GM04503 (cell line): Measurements from ENCODE around the gene PYCR2.

Experiments used
- DNase-seq: peaks from one replicate; pipeline ENCODE4 v3.0.0-alpha.2; 2012; ENCODE audit warnings: low read depth

The PYCR2 gene

GRCh38 chr1:225919906-225920305, 4.1 kb downstream of the PYCR2 start:
- DNase-seq, result peak; percentile 63

DNA sequence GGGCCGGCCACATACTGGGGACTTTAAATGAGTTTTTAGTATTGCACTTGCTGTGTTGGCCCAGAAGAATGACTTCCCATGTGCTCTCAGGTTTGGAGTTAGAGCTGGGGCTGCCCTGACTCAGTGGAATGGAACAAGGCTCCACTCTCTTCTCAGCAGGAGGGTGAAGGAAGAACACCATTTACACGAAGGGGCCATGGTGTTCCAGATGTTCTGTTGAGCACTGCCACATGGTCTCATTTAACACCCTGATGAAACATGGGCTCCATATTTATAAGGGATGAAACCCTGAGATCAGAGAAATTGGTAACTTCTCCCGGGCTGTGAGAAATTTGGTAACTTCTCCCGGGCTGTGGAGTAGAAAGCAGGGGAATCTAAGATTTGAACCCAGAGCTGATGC, 5.8 kb downstream of the PYCR2 start:
- no peak for DNase-seq

DNA sequence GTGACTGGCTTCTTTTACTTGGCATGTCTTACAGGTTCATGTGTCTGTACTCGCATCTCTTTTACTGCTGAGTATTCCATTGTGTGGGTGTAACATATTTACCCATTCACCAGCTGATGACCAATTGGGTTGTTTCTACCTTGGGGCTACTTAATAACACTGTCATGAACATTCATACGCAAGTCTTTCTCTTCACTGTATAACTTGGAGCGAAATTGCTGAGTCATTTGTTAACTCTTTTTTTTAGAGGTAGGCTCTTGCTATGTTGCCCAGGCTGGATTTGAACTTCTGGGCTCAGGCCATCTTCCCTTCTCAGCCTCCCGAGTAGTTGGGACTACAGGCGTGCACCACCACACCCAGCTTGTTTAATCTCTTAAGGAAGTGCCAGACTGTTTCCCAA, 6.5 kb downstream of the PYCR2 start:
- no peak for DNase-seq

DNA sequence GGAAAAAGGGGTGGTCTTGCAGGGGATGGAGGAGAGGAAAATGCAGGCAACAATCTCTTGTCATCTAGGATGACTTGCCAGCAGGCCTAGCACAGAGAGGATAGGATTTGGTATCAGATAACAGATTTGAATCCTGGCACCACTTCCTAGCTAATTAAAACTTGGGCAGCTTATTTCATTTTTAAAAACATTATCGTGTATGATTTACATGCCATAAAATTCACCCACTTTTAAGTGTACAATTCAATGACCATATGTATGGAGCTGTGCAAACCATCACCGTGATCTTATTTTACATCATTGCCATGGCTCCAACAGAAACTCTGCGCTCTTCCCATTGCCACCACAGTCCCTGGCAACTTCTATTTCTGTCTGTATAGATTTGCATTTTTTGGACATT, 6.9 kb downstream of the PYCR2 start:
- DNase-seq, result no peak

- no peak for DNase-seq
Measured at GRCh38 chr1:225915538-225915991, 8.5 kb downstream of the PYCR2 start.

DNA sequence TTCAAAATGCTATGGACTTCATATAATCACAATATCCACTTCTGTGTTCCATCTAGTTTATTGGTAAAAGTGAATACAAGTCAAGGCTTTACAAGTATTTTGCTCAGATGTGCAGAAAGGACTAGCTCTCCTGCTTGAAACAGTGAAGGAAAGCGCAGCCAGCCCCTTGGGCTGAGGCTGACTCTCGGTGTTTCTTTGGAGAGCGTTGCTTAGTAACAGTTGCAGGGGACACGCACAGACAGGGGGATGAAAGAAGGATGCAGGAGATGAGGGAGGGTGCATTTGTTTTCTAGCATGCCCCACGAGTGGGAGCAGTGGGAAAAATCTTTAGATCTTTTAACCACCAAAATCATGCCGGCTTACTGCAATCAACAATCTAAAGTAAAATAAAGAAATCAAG, 9.1 kb downstream of the PYCR2 start:
- no peak for DNase-seq

GRCh38 chr1:225914391-225914790, 9.7 kb downstream of the PYCR2 start:
- no peak for DNase-seq

DNA sequence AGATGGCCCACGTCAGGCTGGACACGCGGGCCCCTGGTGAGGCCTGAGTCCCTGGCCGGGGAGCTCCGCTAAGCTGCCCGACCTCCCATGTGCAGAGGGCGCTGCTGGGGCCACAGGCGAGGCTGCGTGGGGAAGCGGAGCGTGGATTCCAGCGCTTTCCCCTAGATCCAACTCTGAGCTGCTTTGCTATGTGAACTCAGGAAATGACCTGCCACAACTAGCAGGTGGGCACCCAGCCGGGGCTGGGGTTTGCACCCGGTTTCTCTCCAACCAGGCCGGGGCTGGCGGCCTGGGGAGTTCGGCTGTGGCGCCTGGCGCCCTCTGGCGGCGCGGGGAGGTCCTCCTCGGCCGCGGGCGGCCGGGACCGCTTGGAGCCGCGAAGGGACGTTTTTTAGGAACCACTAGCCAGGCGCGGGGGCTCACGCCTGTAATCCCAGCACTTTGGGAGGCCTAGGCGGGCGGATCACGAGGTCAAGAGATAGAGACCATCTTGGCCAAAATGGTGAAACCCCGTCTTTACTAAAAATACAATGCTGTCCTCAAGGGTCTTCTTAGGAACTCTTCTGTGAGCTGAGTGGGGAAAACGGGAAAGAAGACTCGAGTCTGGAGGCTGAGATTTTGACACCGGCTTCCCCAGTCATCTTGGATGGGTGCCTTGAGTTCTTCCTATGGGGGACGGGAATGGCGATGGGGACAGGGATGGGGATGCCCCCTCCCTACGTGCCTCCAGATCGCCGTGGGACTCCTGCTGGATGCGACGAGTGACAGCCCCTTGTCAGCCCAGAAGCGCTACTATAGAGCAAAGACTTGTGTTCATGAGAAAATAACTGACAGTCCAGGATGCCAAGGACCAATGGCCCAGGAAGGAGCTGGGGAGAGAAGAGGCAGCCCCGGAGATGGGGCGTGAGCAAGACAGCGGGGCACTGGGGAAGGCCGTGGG, 12.6 kb downstream of the PYCR2 start:
- DNase-seq, result no peak

DNA sequence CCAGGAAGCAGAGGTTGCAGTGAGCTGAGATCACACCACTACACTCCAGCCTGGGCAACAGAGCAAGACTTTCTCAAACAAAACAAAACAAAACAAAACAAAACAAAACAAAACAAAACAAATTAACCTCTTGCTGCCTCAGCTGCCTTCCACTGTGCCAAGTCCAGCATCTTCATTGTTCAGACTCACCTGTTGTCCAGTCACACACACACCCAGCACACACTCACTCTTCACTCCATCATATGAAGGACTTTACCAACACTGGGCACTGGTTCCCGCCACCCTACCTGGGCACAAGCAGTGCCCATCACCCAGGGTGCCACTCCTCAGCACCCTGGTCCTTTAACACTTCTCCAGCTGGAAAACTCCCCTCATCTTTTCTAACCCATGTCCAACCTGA, 14.6 kb downstream of the PYCR2 start:
- no peak for DNase-seq

GRCh38 chr1:225908773-225909172, 15.3 kb downstream of the PYCR2 start:
- no peak for DNase-seq

- DNase-seq, result no peak
Measured at GRCh38 chr1:225908013-225908640, 15.9 kb downstream of the PYCR2 start.

GRCh38 chr1:225907341-225907740, 16.7 kb downstream of the PYCR2 start:
- DNase-seq, result no peak

GRCh38 chr1:225906467-225906866, 17.6 kb downstream of the PYCR2 start:
- DNase-seq, result no peak

GRCh38 chr1:225903623-225904022, 20.4 kb downstream of the PYCR2 start:
- no peak for DNase-seq

GRCh38 chr1:225899044-225899925, 24.8 kb downstream of the PYCR2 start:
- no peak for DNase-seq

GRCh38 chr1:225897595-225898514, 26.2 kb downstream of the PYCR2 start:
- DNase-seq, result no peak

DNA sequence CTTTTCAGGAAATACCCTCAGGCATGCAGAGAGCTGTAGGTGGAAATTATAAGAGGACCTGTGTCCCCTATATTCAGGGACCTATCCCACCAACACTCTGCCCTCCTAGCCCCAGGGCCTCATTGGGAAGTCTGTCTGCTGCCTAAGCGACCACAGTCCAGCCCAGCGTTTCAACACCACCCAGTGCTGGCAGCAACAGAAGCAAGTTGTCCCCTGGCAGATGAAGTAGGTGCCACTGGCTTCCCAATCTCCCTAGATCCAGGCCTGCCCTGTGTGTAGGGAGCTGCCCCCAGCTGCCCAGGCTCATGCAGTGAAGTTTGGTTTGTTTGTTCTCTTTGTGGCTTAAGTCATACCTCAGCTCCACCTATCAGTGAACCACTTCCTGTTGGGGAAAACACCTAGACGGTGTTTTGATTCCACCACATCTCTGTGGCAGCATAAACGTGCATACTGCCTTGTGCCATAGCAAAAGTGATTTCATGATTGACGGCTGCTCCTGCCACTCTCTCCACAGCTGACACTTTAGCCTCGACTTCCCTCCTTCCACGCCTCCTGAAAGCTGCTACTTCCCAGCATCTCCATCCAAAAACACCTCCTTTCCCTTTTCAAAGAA, 27.0 kb downstream of the PYCR2 start:
- DNase-seq, result no peak

DNA sequence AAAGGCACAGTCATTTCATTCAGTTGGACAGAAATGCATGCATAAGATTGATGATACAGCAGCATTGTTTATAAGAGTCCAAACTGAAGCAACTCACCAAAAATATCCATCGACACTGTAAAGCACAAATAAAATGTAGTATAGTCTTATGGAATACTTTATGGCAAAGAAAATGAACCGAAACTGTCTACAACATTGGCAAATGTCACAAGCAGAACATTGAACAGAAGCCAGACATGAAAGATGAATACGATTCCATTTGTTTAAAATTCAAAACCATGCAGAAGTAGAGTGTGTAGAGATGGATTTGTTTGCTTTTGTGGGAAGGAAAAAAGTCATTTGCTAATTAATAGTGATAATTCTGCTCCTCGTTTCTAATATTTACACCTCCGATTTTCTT, 27.6 kb downstream of the PYCR2 start:
- DNase-seq, result no peak

GRCh38 chr1:225892307-225892706, 31.7 kb downstream of the PYCR2 start:
- no peak for DNase-seq

GRCh38 chr1:225891229-225891972, 32.6 kb downstream of the PYCR2 start:
- DNase-seq, result no peak
